Endometrial microvascular endothelial cells (primary cell): ENCODE measurements around the gene BST1. TPM values are rescaled to one million over a fixed set of nuclear protein-coding genes. Genes with fewer than 3 reads are reported as not detected.
"Not testable (repeated sequence)": the region's sequence is repeated elsewhere in the genome, so short reads cannot be mapped to it uniquely, and the experiment has no call there.

ENCODE experiments used
- in situ Hi-C: cut with HindIII; loops from 2 replicates; pipeline ENCODE4 v1.10.0; 2017; ENCODE audit warnings: low sequenced_read_pairs, low pct_unique_long_range_greater_than_20kb; ENCODE audit errors: inconsistent ontology term
- total RNA-seq: library from RNA; depleted of rRNA; stranded (reverse); fragments of >200 nt; gene quantifications from one replicate; pipeline ENCODE4 v1.2.3, GENCODE V29; 2015; ENCODE audit errors: inconsistent ontology term

The BST1 gene
- total RNA-seq, 1 donor from 2014 or later, result 27.3 TPM

- in situ Hi-C loops, result no loop called here
Observed at GRCh38 chr4:15736514-15737050, 33.7 kb downstream of the BST1 start.

- in situ Hi-C loops, result no loop called here
Observed at GRCh38 chr4:15737255-15737654, 34.4 kb downstream of the BST1 start.

DNA sequence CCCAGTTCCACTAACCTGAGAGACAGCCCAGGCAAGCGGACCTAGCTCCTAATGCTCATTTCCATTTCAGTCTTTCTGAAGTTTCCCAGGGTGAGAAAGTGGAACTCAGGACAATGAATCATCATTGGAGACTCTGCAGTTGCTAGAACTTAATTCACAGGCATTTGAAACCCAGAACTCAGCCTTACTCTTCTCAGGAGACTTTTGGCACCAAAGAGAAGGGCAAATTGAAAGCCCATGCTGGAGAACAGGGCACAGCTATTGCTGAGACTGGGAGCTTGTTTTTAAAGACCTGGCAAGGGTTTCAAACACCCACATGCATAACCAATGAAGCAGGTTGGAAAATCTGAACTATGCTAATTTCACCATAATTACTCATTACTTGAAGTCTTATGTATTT, 36.0 kb downstream of the BST1 start:
- in situ Hi-C loops, result no loop called here

GRCh38 chr4:15740764-15741404, 38.0 kb downstream of the BST1 start:
- in situ Hi-C loops, result no loop called here

DNA sequence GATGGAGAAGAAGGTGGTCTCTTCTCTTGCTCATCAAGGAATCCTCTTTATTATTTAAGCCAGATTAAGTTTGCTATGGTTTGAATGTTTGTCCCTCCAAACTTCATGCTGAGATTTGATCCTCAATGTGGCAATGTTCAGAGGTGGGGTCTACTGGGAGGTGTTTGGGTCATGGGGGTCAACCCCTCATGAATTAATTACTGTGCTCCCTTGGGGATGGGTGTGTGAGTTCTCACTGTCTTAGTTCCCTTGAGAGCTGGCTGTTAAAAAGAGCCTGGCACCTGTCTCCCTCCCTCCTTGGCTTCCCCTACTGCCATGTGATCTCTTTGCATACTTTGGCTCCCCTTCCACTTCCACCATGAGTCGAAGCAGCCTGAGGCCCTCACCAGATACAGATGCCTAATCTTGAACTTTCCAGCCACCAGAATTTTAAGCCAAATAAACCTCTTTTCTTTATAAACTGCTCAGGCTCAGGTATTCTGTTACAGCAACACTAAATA, 39.3 kb downstream of the BST1 start:
- in situ Hi-C loops, result no loop called here

- in situ Hi-C loops, result no loop called here
Observed at GRCh38 chr4:15742637-15743036, 39.8 kb downstream of the BST1 start.

DNA sequence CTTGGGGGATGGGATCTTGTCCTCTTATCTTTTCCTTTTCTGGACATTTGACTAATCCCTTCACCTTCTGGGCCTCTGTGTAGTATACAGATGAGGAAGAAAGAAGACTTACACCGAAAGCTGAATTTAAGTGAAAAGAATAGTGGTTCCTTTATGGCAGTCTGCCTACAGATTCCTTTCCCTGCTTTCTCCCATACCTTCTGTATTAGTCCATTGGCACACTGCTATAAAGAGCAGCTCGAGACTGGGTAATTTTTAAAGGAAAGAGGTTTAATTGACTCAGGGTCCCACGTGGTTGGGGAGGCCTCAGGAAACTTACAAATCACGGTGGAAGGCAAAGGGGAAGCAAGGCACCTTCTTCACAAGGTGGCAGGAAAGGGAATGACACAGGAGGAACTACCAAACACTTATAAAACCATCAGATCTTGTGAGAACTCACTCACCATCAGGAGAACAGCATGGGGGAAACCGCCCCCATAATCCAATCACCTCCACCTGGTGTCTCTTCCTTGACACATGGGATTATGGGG, 41.2 kb downstream of the BST1 start:
- in situ Hi-C loops, result no loop called here

DNA sequence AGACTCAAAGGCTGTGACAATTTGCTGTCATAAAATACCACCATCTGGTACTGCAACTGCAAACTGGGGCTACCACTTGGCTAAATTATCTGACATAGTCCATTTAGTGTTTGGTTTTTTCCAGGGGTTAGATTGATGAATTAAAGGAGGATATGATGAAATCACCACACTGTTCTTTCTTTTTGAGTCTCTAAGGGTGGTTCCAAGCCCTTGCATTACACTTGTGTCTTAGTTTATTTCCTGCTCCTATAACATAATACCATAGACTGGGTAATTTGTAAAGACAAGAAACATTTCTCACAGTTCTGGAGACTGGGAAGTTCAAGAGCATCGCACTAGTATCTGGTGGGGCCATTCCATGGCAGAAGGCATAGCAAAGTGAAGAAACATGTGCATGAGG, 43.2 kb downstream of the BST1 start:
- in situ Hi-C loops, result no loop called here

- in situ Hi-C loops, result no loop called here
Observed at GRCh38 chr4:15749001-15749400, 46.1 kb downstream of the BST1 start.

DNA sequence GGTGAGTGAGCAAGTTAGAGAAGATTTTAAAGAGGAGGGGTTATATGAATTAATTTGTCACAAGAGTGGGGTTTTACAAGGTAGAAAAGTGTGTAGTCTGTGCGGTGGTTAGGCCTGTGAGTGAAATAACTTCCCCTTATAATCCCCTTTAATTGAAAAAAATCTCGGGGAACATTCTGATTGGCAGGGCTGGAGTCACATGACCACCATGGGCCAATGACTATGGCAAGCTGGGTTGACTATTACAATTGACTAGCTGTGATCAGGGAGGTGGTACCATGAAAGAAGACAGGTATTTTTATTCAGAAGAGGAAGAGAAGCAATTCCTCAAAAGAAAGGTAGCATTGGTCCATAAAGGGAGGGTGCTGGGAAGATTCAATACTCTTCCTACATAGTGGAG, 48.3 kb downstream of the BST1 start:
- in situ Hi-C loops, result no loop called here

- in situ Hi-C loops, result no loop called here
Observed at GRCh38 chr4:15753081-15753480, 50.2 kb downstream of the BST1 start.

- in situ Hi-C loops, result no loop called here
Observed at GRCh38 chr4:15753786-15754185, 50.9 kb downstream of the BST1 start.

DNA sequence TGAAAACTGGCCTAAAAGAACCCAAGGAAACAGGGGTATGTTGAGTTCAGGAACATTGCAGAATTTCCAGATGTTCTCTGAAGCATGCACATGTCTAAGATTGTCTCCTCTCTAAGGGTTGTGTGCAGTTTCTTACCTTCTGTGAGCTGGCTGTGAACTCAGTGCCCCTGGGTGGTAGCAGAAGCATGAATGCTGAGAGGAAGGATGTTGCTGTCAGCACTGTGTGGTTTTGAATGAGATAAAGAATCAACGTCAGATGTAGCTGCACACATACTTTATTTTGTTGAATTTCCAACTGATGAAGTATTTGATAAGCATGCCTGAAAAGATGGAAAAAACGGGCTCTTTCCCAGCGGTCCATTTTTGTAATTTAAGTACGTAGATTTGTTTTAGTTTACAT, 51.5 kb downstream of the BST1 start:
- in situ Hi-C loops, result no loop called here

DNA sequence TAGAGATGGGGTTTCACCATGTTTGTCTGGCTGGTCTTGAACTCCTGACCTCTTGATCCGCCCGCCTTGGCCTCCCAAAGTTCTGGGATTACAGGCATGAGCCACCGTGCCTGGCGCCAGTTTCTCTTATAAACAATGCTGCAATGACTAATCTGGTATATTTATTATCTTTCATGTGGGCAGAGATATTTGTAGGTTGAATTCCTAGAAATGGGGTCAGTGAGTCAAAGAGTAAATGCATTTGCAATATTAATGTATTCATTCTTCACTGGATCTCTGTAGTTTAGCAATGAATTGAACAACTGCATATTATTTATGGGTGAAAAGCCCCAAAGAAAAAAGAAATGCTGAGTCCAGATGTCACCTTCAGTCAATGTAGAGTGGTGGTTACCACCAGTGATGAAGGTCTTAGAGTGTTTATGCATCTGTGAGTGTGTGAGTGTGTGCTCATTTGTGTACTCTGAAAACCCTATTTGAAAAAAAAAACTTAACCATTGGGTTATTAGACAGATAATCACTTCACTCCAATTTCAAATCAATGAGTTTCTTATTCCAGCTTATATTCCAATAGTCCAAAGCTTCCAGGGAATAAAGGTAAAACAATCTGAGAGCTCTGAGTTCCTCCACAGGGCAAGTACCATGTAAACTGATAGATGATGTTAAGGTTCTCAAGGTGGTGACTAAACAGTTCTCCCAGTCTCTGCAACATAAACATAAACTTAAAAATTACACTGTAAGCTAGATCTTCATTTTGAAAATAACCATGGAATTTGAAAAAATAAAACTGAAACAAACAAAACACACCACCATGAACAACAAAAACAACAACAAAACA, 52.7 kb downstream of the BST1 start:
- in situ Hi-C loops, result no loop called here

DNA sequence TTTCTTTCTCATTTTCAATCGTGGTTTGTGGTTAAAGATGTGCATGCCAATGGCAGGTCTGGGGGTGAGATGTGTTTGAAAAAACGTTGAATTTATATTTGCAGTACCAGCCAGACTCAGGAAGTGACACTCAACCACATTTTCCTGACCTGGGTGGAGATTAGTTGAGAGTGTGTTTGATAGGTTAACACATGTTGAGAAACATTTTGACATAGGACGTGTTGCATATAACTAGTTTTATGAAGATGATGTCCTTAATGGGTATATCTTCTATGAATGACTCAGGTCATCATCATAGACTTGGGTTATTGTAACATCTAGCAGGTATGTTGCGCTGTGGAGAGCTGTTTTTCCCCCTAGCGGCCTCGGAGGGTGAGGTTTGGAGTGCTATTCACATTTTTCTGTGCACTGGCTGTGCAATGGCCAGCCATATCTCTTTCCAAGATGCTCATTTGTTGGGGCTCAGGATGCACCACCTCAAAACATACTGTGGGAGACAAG, 53.5 kb downstream of the BST1 start:
- in situ Hi-C loops, result no loop called here

GRCh38 chr4:15757054-15757453, 54.2 kb downstream of the BST1 start:
- in situ Hi-C loops, result no loop called here

DNA sequence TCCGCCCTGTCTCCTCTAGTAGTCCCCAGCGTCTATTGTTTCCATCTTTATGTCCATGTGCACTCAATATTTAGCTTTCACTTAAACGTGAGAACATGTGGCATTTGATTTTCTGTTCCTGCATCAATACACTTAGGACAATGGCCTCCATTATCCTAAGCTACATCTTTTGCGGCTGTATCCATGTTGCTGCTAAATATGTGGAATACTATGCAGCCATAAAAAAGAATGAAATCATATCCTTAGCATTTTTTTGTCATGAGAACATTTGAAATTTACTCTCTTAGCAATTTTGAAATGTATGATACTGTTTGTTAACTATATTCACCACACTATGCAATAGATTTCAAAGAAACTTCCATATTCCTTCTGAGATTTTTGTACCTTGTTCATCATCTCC, 55.4 kb downstream of the BST1 start:
- in situ Hi-C loops, result no loop called here

DNA sequence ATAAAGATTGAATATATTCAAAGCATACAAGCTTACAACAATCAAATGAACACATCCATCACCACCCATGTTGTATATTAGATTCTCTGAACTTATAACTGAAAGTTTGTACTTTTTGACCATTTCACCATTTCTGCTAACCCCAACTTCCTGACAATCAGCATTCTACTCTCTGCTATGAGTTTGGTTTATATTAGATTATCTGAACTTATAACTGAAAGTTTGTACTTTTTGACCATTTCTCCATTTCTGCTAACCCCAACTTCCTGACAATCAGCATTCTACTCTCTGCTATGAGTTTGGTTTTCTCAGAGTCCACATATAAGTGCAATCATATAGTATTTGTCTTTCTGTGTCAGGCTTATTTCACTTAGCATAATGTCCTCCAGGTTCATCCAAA, 59.6 kb downstream of the BST1 start:
- in situ Hi-C loops, result not testable (repeated sequence)

DNA sequence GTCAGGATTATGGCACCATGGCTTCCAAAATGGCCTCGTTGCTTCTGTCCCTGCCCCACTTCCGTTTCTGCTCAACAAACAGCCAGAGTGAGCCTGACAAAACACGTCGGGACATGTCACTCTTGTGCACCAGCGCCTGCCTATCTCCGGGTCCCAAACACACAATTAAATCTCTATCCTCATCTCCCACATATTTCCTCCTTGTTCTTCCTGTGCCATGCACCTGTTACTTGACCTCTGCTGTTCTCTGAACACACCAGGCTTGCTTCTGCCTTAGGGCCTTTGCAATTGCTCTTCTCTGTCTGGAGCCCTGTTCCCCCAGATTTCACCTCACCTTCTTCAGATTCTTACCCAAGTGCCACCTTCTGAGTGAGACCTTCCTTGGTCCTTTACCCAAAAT, 62.5 kb downstream of the BST1 start:
- in situ Hi-C loops, result no loop called here
